ENCODE results near the gene PDE7B.
"Not testable (repeated sequence)": the region's sequence is repeated elsewhere in the genome, so short reads cannot be mapped to it uniquely, and the experiment has no call there.

The PDE7B gene

DNA sequence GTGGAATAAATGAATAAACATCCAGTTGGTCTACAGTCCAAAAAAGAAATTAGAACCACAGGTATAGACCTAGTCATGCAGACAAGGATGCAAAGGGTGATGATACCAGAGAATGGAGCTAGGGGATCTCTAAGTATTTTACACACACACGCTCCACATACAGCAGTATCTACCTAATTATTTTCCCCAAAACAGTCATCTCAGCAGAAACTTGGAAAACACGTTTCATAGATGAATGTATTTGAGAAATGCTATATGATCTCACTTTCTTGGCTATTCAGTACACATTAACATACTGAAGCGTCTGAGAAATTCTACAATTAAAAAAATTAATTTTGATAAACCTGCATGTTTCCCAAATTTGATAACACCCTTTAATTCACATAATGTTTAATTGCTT, 243.3 kb downstream of the PDE7B start:
- in situ Hi-C loops (cut with MboI; ENCODE audit: low sequenced_read_pairs): no loop called here

DNA sequence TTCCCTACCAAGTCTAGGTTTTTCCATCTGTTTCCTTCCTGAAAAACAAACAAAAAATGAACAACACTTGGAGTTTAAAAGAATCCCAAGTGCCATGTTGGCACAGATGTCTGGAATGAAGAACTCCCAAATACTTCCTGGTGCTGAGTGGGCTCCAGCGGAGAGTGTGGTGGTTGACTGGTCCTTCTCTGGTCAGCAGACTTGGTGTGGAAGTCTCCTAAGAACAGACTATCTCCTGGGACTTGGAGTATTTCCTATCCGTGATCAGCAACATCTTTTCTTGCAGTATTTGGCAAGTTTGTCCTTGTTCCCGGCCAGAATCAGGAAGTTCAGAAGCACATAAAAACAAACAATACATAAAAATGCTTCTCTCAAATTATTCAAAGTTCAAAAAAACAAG, 244.5 kb downstream of the PDE7B start:
- in situ Hi-C loops (cut with MboI; ENCODE audit: low sequenced_read_pairs): no loop called here

DNA sequence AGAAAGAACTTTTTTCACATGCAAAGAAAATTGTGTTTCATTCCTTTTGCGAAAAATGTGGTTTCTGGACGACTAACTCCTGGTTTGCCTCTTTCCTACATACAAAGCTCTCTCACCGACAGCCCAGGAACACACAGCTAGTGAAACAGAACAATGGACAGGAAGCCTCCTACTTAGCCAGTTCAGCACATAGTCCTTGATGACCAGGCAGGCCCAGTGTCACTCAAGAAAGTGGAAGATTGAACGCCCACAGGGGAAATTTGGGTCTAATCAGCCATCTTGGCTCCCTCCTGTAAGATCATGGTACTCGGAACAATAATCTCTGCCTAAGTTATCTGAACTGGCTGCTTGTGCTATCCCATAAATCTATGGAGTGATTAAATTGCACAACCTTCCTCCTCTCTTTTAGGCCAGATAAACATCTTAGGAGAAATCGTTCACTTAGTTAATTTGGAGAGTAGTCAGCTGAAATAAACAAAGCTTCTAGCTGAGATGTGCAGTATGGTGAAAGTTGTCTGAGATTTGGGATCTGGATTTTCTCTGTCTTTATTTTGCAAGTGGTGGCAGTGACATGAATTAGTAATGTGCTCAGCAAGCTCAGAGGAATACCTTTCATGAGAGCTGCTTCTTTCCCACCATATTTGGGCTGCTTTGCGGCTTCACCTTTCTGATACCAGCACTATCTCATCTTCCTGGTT, 251.6 kb downstream of the PDE7B start:
- in situ Hi-C loops (cut with MboI; ENCODE audit: low sequenced_read_pairs): no loop called here

GRCh38 chr6:136103763-136104311, 252.3 kb downstream of the PDE7B start:
- in situ Hi-C loops (cut with MboI; ENCODE audit: low sequenced_read_pairs): no loop called here

- in situ Hi-C loops (cut with MboI; ENCODE audit: low sequenced_read_pairs): no loop called here
Observed at GRCh38 chr6:136104556-136104955, 253.1 kb downstream of the PDE7B start.

GRCh38 chr6:136105797-136106196, 254.3 kb downstream of the PDE7B start:
- in situ Hi-C loops (cut with MboI; ENCODE audit: low sequenced_read_pairs): not testable (repeated sequence)

DNA sequence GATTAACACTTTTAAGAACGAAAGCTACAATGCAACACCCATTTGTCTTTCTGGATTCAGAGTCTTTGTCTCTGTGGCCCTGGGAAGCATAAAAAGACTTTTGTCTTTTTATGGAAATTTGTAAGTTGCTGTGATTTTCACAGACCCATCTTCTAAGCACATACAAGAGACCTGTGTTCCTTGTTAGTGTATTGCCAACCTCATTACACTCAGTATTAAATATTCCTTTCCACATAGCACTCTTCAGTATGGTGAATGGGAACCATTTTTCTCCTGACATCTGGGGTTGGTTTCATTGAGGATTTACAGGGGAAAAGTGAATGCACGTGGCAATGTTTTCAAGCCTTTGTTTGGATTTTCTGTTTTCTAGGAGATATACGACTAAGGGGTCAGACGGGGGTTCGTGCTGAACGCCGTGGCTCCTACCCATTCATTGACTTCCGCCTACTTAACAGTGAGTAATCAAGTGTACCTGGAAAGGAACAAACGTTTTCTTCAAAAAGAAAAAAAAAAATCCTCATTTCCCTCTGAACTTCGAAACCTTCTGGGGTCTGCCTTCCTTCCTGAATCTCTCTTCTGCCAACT, 257.0 kb downstream of the PDE7B start:
- in situ Hi-C loops (cut with MboI; ENCODE audit: low sequenced_read_pairs): no loop called here

DNA sequence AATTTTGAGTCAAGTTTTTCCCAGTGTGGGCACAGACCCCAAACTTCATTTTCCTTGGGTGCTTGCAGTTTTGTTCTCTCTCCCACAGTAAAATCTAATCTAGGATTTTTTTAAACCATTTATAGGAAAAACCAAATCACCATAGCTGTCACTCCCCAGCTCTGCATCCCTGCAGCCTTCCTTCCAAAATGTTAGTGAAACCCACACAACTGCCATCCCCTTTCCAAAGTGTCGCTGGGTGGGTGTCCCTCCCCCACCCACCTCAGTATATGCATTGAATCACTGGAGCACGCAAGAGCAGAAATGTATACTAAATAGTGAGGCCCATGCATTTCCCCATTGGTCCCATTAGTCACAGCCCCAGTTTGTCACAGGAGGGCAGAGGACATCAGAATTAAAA, 260.3 kb downstream of the PDE7B start:
- in situ Hi-C loops (cut with MboI; ENCODE audit: low sequenced_read_pairs): no loop called here

DNA sequence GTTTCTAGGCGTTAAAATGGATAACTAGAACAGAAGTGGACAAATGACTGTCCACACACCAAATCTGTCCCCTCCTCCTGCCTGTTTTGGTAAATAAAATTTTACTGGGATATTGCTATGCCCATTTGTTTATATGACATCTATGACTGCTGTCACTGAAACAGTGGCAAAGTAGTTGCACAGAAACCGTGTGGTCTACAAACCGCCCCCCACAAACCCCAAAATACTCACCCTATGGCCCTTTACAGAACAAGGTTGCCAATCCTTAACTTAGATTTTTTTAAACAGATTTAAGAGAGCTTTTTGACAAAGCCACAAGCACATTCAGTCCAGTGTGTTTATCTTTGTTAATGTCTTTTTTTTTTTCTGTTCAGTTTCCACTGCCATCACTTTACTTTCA, 260.8 kb downstream of the PDE7B start:
- in situ Hi-C loops (cut with MboI; ENCODE audit: low sequenced_read_pairs): no loop called here

DNA sequence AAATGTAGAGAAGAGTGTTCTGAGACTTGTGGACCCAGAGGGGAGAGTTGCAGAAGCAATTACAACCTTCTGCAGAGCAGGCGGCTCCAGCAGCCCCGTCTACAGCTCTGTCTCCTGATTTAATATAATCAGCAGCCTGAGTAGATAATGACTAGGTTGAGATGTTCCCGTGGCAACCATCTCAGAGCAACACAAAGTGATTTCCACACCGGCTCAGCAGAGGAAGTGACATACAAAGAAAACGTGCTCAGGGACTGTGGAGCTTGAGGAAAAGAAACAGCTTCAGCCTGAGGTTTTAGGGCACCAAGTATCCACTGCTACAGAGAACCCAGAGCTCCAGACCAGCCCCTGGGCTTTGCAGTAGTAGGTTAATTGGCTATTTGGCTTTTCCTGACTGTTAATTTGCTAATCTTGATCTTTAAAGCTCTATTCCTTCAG, 262.3 kb downstream of the PDE7B start:
- in situ Hi-C loops (cut with MboI; ENCODE audit: low sequenced_read_pairs): no loop called here

- in situ Hi-C loops (cut with MboI; ENCODE audit: low sequenced_read_pairs): no loop called here
Observed at GRCh38 chr6:136114661-136115060, 263.2 kb downstream of the PDE7B start.

- in situ Hi-C loops (cut with MboI; ENCODE audit: low sequenced_read_pairs): no loop called here
Observed at GRCh38 chr6:136115941-136116340, 264.4 kb downstream of the PDE7B start.

DNA sequence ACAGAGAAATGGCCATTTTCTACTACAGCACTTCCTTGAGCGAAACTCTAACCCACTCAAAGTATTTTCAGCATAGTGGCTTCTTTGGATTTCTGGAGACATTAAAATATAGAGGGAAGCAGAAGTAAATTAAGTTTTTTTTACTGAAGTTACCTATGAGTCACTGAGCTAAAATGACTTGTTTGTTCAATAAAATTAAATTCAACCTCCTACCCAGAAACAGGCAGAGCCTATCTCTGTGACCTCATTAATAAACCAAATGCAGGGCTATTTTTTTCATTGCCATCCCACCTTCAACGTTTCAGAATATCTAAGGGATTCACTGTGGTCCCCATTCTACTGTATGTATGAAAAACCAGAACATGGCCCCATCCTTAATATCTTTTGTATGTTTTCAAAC, 265.6 kb downstream of the PDE7B start:
- in situ Hi-C loops (cut with MboI; ENCODE audit: low sequenced_read_pairs): no loop called here

- in situ Hi-C loops (cut with MboI; ENCODE audit: low sequenced_read_pairs): no loop called here
Observed at GRCh38 chr6:136118787-136119186, 267.3 kb downstream of the PDE7B start.

GRCh38 chr6:136123468-136123867, 272.0 kb downstream of the PDE7B start:
- in situ Hi-C loops (cut with MboI; ENCODE audit: low sequenced_read_pairs): no loop called here

DNA sequence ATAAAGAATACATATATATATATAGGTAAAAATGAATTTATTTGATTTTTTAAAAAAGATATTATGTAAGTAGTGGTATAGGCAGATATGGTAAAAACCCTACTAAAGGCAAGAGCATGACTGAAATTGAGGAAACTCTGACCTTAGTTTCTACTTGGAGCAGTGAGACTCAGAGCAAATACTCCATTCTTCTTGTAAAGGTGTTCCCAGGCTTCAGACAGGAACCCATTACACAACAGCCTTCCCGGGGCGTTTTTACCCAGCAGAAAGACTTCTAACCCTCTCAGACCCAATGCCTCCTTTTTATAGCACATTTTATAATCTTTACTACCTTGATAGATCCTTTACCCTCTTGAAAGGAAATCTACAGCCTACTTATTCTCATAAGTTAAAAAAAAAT, 274.1 kb downstream of the PDE7B start:
- in situ Hi-C loops (cut with MboI; ENCODE audit: low sequenced_read_pairs): no loop called here

DNA sequence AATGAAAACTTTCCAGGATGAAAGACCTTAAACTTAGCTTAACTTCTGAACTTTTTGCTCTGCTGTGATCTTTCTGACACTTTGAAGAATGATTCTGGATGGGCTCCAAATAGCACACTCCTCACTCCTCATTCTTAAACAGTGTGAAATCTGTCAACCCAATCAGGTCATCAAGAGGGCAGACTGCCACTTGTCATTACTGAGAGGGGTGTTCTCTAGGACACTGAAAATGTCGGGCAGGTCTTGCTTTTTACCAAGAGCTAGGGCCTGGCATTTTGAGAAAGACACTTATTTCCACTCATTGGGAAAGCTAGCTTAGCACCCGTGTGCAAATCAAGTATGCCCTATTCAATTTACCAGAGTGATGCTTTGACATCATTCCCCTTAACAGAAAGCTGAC, 276.4 kb downstream of the PDE7B start:
- in situ Hi-C loops (cut with MboI; ENCODE audit: low sequenced_read_pairs): no loop called here

GRCh38 chr6:136129365-136129764, 277.9 kb downstream of the PDE7B start:
- in situ Hi-C loops (cut with MboI; ENCODE audit: low sequenced_read_pairs): no loop called here

DNA sequence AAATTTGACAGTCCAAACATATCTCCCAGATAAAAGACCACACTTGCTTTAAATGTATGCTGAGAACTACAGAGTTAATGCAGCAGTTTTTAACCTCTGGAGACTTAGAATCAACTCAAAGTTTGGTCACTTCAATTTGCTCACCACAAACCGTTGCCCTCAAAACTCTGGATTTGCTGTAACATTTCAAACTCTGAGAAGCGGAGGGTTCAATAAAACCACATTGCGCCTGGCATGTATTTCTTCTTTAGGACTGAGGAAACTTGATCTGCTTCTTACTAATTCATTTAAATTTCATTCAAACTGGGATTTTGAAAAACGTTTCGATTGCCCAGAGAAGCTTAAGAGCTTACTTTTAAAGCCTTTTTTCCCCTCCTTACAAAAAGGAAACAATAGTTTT, 282.8 kb downstream of the PDE7B start:
- in situ Hi-C loops (cut with MboI; ENCODE audit: low sequenced_read_pairs): no loop called here

GRCh38 chr6:136134751-136135150, 283.2 kb downstream of the PDE7B start:
- in situ Hi-C loops (cut with MboI; ENCODE audit: low sequenced_read_pairs): no loop called here

DNA sequence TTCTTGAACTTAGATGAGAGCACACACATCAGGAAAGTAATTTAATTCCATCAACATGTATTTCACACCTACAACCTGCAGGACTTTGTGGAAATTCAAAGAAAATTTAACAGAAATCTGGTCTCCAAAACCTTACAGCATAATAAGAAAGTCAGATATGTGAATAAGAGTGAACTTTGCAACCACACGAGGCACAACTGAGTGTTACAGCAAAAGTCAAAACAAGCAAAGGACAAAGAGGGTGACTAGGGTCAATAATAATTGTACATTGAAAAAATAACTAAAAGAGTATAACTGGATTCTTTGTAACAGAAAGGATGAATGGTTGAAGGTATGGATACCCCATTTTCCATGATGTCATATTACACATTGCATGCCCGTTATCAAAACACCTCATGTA, 284.8 kb downstream of the PDE7B start:
- in situ Hi-C loops (cut with MboI; ENCODE audit: low sequenced_read_pairs): no loop called here

- in situ Hi-C loops (cut with MboI; ENCODE audit: low sequenced_read_pairs): no loop called here
Observed at GRCh38 chr6:136137008-136137692, 285.6 kb downstream of the PDE7B start.
